GM03348 (cell line): Measurements from ENCODE around the gene HEXD.
"Not testable (repeated sequence)": the region's sequence is repeated elsewhere in the genome, so short reads cannot be mapped to it uniquely, and the experiment has no call there.

ENCODE experiments used
- DNase-seq: peaks from one replicate; pipeline ENCODE4 v3.0.0; 2012; ENCODE audit warnings: low spot score

Gene HEXD

DNA sequence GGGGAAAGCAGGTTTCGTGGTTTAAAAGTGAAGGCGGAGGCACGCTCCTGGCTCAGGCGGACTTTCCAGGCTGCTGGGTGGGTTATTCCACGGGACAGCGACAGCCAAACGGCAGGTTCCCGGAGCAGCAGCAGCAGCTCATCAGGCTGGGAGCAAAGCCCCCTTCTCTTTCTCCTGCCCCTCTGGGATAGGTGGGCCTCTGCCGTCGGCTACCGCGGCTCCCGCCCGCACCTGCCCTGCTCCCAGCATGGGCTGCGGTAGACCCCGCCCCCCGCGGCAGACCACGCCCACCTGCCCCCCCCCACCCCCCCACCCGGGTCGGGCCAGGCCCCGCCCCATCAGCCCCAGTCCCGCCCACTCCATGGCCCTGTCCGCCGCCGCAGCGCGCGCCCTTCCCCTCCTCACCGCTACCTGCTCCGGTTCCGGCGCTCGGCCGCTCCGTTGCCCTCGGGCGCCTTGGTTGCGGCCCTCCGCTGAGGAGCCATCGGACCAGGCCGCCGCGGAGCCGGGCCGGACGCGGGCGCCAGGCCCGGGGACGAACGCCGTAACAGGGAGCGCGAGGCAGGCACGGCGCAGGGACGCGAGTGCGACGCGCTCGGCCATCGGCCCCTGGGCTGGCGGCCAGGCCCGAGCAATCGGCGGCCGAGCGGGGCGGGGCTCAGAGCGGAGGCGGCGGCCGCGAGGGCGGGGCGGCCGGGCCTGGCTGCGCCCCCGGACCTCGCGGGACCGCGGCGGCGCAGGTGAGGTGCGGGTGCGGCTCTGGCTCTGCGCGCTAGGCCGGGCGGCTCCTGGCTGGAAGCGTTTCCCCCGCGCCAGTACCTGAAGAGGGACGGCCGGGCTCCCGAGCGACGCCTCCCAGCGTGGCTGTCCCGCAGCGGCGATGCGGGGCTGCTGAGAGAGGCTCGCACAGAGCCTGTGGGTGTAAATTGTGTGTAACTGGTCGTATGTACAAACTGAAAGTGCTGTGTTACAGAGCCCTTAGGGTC is at the start of gene HEXD, which contains the start of gene OGFOD3:
HEXD (plus strand) TSS at position 347 of the 986 bp plus-strand sequence. CDS start 1,453 bp downstream, outside the sequence.
OGFOD3 (minus strand) TSS at position 586 of the 986 bp plus-strand sequence; CDS start at position 485, 101 bp downstream.
- peak; percentile 100 for DNase-seq

GRCh38 chr17:82369211-82369610 is 48.9 kb upstream of the HEXD start:
- no peak for DNase-seq

DNA sequence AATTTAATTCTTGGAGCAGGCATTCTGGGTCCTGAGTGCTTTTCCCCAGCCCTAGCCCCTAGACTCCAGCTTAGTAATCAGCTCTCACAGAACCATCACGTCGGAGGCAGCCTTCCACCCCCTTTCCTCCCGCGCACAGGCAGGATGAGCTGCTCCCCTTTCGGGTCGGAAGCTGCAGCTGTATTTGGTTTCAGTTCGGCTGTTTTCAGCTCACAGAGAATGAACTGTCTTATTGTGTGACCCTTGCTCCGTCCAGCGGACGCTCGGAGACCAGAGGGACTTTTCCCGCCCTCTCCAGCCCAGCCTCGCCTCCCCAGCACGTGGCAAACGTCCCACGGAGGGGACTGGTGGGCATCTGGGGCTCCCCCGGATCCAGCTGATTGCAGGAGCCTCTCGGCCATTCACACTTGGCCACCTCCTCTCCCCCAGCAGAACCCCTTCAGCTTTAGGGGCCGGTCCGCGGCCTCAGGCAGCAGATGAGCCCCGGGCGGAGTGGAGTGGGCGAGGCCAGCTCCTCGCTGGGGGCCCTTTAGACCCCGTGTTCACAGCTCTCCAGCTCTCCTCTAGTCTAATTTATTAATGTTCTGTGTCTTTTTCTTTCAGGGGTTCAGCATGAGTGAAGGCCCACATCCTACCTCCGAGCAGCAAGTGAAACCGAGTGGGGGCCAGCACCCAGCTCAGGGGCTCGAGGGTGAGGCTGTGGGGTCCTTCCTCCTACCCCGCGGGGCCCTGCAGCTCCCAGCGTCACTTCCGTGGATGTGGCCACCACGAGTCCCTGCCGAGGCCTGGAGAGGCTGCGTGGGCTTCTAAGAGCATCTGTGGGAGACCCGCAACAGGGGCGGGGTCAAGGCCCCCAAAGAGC is 47.4 kb upstream of the HEXD start:
- peak; percentile 45 for DNase-seq

DNA sequence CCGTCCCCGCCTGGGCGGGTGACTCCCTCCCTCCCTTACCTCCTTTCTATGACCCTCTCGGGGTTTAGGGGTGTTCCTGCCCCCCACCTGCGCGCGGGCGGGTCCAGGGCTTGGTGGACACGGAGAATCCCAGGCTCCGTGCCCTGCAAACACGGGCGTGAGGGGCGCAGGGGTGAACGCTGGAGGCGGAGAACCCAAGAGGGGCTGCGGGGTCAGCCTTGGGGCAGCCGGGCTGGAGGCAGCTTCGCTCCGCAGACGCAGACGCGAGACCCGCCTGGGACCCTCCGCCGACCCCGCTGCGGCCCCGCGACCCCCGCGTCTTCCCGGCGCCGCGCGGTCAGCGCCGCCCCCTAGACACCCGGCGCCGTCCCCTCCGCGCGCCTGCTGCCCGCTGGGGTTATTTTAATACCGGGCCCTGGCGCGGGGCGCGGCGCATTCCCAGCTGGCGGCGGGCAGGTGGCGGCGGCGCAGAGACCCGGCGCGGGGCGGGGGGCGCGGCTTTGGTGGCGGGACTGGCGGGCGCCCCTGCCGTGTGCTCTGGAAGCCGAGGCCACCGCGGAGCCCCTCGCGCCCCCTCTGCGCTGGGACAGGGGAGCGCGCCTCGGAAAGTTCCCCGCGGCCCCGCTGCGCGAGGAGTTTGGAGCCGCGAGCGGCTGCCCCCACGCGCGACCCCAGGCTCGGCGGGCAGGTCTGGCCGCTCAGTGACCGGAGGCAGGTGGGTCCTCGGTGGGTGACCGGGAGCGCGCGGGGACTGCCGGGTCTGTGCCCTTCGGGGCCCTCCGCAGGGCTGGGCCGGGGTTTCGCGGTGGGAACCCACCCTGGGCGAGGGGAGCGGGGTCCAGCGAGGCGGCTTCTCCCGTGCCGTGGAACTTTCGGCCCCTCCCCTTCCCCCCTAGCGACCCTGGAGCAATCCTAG is 46.6 kb upstream of the HEXD start, which contains the start of gene UTS2R:
UTS2R (plus strand) TSS at position 433 of the 916 bp plus-strand sequence. CDS start 2,560 bp downstream, outside the sequence.
- DNase-seq, result no peak

GRCh38 chr17:82372249-82373071 is 45.7 kb upstream of the HEXD start:
- no peak for DNase-seq

GRCh38 chr17:82373072-82373452 is 45.1 kb upstream of the HEXD start:
- DNase-seq, result not testable (repeated sequence)

- DNase-seq, result no peak
These were observed 44.2 kb upstream of the HEXD start for GRCh38 chr17:82373731-82374625.

GRCh38 chr17:82374626-82375331 is 43.4 kb upstream of the HEXD start:
- no peak for DNase-seq

GRCh38 chr17:82375359-82376041 is 42.6 kb upstream of the HEXD start:
- no peak for DNase-seq

DNA sequence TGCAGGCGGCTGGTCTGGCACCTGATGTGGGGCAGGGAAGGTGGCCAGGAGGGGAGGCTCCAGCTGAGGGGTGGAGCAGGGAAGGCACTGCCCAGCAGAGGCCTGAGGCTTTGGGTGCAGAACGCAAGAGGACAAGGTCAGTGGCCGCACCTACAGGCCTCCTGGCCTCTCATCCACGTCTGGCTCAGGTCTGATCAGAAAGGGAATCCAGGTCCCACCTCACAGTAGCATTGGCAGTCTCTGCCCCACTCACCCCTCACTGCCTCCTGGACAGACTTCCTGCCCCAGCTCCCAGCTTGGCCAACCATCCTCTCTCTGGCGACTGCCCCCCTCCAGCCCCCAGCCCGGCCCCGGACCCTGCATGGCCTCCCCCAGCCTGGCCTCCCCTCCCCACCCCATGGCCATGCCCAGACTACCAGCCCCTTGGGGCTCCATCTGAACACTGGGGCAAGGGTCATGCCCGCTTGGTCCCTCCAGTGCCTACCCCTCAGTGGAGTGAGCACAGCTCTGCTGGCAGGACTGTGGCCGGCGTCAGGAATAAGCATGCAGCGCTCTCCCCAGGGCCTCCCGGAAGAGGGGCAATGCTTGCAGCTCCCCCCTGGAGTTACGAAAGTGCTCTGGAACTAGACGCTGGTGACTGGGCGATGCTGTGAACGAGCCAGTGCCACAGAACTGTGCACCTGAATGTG is 42.0 kb upstream of the HEXD start:
- no peak for DNase-seq

GRCh38 chr17:82377294-82377693 is 40.9 kb upstream of the HEXD start:
- DNase-seq, result not testable (repeated sequence)

GRCh38 chr17:82377924-82378740 is 40.0 kb upstream of the HEXD start:
- no peak for DNase-seq

- DNase-seq, result no peak
These were observed 39.5 kb upstream of the HEXD start for GRCh38 chr17:82378741-82379021.

- DNase-seq, result no peak
These were observed 37.1 kb upstream of the HEXD start for GRCh38 chr17:82380860-82381702.

- not testable (repeated sequence) for DNase-seq
These were observed 36.5 kb upstream of the HEXD start for GRCh38 chr17:82381703-82382009.
